AG09309 (cell line): ENCODE data around the gene PSD2.

Experiments
- DNase-seq: peaks from one replicate; pipeline ENCODE4 v3.0.0-alpha.2; 2010; ENCODE audit warnings: low read depth
- H3K4me3 ChIP-seq: 2 replicates; pipeline ENCODE4 v1.5.1; 2011; ENCODE audit warnings: mild to moderate bottlenecking, low read depth, low read length, moderate library complexity; ENCODE audit not compliant: control insufficient read depth
- CTCF ChIP-seq: IDR thresholded peaks from 2 replicates; pipeline ENCODE4 v1.5.1; 2011; ENCODE audit warnings: mild to moderate bottlenecking, low read depth, low read length, inconsistent platforms; ENCODE audit not compliant: insufficient read depth, control insufficient read depth; ENCODE audit errors: missing control alignments

The PSD2 gene

GRCh38 chr5:139759219-139759721, 36.3 kb upstream of the PSD2 start:
- TF ChIP-seq CTCF, result no peak
- no peak overlapping the region for H3K4me3 ChIP-seq

GRCh38 chr5:139760066-139761056, 35.2 kb upstream of the PSD2 start:
- no peak overlapping the region for H3K4me3 ChIP-seq
- no peak for DNase-seq
- no peak for TF ChIP-seq CTCF

More at GRCh38 chr5:139759219-139759721, 36.3 kb upstream of the PSD2 start:
- DNase-seq, result no peak

GRCh38 chr5:139761057-139761450, 34.6 kb upstream of the PSD2 start:
- TF ChIP-seq CTCF, result no peak
- no peak for DNase-seq
- no peak overlapping the region for H3K4me3 ChIP-seq

- no peak for DNase-seq
- TF ChIP-seq CTCF, result no peak
- no peak overlapping the region for H3K4me3 ChIP-seq
These were observed 34.1 kb upstream of the PSD2 start for GRCh38 chr5:139761501-139761900.

GRCh38 chr5:139762615-139763170, 32.9 kb upstream of the PSD2 start:
- no peak for DNase-seq
- no peak for TF ChIP-seq CTCF
- H3K4me3 ChIP-seq, result no peak overlapping the region

GRCh38 chr5:139763280-139763929, 32.2 kb upstream of the PSD2 start:
- no peak for TF ChIP-seq CTCF
- no peak overlapping the region for H3K4me3 ChIP-seq
- DNase-seq, result no peak
